HL-60/S4 treated with retinoic acid at 250 ng/mL for 4 days and 3 days (cell line): ENCODE data around the gene TENT5C.
"Not testable (repeated sequence)": the region's sequence is repeated elsewhere in the genome, so short reads cannot be mapped to it uniquely, and the experiment has no call there.

Experiments used
- in situ Hi-C: fragments of 300-500 bp; cut with MboI; formaldehyde crosslinking; loops from 2 replicates; pipeline ENCODE4 v1.7.0; 2022; ENCODE audit warnings: low sequenced_read_pairs

The TENT5C gene

DNA sequence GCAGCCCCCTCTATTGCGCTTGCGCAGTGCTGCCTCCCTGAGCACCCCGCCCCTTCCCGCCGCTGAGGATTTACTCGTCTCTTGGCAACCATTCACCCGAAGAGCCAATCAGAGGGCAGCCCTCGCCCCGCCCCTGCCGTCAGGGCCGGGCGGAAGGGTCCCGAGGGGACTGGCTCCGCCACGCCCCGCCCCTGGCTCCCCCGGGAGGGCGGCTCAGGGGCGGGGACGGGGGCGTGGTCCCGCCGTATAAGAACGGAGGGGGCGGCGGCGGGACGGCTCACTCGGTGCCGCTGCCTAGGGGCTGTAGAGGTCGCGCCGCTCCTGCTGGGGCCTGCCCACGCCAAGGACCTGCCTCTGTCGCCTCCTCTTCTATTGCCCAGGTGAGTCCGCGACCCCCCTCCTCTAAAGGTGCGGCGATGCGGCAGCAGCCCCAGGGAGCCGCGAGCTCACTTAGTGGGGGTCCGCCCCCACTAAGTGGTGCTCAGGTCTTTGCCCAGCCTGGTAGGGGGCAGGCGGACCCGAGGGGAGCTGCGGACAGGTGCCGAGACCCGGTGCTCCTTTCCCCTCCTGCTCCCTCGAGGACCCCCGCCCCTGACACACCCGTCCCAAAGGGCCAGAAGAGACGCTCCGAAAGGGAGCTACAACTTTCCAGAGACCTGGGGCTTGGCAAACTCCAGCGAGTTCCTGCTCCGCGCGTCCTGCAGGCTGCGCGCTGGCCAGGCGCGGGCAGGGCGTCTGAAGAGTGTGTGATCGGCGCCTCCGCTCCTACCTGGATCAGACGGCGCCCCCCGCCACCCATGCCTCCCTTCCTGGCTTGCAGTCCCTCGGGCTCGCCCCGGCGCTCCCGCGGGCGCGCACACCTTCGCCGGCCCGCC lies at the start of gene TENT5C:
Gene TENT5C (plus strand): TSS at position 275 of the 875 bp plus-strand sequence. CDS start 16,821 bp downstream, outside the sequence.
- in situ Hi-C loops = no loop called here

DNA sequence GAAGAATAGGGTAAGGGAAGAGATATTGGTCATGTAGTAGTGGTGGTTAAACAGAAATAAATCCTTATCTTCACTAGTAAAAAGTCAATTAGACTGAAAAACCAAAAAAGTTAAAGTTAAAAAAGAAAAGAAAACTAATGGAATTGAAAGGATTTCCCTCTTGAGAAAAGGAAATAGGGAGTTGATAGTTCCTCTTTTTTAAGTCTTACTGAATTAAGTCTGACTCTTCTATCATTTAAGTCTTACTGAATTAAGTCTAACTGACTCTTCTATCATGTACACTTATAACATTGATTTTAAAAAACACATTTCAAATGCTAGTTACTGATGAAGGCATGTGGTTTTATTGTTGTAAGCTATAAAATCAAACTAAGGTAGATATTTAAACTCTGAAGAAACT lies 49.5 kb upstream of the TENT5C start:
- in situ Hi-C loops = no loop called here

DNA sequence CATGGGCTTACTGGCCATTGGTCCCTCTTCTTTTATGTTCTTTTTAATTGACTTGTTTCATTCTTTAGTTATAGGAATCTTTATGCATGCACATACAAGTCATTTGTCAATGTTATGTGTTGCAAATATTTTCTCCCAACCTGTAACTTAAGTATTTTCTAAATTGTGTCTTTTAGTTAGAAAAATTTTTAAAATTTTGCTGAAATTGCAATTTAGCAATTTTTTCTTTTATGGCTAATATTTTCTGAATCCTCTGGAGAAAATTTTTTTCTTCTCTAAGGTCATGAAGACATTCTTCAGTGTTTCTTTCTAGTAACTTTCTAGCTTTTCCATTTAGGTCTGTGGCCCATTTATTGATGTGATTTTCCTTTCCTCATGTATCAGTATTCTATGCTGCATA lies 48.9 kb upstream of the TENT5C start:
- in situ Hi-C loops = no loop called here

DNA sequence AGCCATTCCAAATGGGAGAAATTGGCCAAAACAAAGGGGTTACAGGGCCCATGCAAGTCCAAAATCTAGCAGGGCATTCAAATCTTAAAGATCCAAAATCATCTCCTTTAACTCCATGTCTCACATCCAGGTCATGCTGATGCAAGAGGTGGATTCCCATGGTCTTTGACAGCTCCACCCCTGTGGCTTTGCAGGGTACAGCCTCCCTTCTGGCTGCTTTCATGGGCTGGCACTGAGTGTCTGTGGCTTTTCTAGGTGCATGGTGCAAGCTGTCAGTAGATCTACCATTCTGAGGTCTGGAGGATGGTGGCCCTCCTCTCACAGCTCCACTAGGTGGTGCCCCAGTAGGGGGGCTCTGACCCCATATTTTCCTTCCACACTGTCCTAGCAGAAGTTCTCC lies 47.4 kb upstream of the TENT5C start:
- in situ Hi-C loops = not testable (repeated sequence)

DNA sequence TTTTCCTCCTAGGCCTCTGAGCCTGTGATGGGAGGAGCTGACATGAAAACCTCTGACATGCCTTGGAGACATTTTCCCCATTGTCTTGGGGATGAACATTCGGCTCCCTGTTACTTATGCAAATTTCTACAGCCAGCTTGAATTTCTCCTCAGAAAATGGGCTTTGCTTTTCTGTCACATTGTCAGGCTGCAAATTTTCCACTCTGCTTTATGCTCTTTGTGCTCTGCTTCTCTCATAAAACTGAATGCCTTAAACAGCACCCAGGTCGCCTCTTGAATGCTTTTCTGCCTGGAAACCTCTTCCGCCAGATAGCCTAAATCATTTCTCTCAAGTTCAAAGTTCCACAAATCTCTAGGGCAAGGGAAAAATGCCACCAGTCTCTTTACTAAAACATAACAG lies 46.7 kb upstream of the TENT5C start:
- in situ Hi-C loops = no loop called here

DNA sequence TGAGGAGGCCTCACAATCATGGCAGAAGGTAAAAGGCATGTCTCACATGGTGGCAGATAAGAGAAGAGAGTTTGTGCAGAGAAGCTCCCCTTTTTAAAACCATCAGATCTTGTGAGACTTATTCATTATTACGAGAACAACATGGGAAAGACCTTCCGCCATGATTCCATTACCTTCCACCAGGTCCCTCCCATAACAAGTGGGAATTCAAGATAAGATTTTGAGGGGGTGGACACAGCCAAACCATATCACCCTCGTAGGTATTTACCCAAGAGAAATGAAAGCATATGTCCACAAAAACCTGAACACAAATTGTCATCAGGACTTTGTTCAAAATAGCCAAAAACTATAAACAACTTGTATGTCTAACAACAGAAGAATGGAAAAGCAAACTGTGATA lies 45.9 kb upstream of the TENT5C start:
- in situ Hi-C loops = no loop called here

DNA sequence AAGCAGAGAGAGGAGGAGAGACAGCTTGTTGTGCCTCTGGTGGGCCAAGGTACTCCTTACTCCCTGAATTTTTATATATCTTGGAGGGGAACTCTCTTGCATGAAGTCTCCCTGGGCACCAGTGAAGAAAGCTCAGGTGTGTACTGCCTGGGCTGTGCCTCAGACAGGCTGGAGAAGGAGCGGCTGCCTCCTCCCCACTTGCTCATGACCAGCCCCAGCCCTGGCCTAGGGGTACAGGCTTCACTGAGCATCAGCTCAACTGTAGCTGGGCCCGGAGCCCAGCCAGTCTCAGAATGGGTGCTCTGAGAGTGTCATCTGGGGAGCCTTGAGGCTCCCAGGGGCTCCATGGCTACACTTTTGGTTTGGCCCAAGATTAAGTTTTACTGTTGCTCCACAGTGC lies 44.8 kb upstream of the TENT5C start:
- in situ Hi-C loops = no loop called here

DNA sequence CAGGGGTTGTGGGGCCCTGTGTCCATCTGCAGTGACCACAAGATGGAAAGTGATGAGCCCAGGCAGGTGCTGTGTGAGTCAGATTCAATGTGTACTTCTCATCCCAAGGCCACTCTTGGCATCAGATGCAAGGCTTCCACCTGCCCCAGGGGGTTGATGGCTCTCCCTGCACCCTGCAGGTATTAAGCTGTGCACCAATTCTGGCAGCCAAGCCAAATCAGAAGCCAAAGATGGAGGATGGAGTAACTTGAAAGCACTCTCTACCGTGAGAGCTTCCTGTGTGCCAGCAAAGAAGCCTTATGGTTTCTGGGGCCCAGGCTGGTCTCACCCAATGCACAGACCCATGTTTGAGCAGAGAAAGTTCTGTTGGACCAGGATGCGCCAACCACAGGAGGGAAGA lies 44.3 kb upstream of the TENT5C start:
- in situ Hi-C loops = no loop called here

DNA sequence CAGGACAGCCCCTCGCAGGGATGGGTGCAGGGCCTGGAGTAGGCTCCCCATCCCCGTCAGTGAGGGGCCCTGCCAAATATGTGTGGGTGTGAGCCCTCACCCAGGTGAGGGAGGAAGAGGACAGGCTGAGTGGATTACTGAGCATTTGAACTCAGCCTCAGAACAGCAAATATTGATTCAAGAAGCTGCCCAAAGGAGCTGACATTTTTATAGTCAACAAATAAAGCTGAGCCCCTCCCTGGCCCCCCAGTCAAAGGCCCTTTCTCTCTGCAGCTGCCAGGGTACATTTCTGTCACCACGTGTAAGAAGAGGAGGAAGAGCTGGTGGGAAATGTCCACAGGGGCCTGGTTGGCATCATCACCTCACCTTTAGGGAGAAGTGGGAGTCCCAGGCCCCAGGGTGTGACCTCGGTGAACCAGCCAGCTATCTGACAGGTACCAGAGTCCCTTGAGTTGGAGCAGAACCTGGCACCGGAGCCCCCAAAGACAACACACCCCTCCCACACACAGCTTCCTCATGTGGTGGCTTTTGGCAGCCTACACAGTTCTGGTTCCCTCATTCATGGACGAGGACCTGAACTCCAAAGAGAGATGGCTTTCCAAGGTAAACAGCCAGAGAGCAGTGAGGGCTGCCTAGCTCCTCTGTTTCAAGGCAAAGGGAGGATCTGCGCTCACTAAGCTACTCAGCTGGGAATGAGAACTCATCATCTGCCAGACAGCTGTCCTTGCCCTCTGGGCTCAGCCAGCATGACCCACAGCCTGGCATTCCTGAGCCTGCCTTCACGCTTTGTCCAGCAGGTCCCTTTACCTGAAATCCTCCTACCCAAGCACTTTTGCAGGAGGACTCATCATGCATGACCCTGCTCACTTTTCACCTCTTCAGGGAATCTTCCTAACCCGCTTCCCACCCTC lies 43.0 kb upstream of the TENT5C start:
- in situ Hi-C loops = no loop called here

DNA sequence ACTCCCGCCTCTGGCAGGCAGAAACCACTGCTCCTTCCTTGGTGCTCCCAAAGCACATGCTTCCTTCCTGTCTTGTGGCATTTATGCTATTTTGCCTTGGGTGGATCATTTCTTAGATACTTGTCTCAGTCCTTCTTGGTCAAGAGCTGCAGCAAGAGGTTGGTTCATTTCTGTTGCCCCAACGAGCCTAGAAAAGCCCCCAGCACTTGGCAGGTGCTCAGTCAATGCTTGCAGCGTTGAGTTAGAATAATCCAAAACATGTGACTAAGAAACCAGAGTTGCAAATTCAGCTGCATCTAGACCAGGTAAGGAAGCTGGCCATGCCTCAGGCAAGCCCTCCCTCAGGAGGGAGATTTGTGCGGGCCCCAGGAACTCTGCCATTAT lies 42.4 kb upstream of the TENT5C start:
- in situ Hi-C loops = no loop called here

DNA sequence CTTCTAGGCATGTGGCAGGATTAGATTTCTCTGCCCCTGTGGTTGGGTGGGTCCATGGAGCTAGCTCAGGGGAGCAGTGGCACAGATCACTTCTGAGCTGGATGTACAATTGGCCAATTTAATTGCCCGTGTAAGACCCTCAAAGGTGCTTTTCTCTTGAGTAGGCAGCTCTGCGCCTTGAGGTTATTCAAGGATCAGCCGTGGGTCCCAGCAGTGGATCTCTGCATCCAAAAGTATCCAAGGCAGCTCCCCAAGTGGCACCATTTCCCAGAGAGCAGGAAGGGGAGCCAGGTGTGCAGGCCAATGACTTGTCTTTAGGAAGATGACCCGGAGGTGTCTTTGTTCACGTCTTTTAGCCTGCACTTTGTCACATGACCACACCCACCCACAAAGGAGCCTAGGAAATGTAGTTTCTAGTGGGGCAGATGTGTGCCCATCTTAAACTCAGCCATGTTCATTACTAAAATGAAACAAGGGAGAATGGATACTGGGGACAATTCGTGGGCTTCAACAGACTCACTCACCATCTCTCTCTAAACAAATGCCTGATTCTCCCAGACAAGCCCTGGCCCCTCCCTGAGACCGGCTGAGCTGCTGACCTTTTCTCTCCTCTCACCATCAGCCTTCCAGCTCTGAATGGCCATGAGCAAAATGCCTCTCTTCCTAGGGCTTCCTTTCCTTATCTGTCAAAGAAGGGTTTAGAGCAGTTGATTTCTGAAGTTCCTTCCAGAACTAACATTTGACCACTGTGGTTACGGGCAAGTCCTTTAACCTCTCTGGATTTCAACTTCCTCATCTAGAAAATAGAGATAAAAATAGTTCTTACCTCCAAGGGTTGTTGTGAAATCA lies 41.4 kb upstream of the TENT5C start:
- in situ Hi-C loops = no loop called here

DNA sequence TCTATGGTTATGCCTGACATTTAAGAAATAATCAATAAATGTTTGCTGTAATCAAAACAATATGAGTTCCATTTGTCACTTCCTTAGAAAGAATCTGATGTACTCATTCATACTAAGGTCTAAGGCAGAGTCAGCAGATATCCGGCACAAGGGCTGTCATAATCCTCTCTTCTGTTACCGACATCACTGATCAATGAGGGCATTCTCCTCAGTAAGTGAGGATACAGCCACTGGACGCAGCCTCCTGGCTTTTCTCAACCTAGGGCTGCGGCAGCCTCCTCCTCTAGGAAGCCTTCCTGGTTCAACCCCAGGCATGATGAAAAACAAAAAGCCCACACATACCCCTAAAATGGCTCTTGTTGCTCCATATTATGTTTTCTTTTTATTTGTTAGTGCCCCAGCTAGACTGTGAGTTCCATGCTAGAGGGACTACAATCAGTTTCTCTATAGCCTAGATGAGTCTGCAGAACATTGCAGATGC lies 40.7 kb upstream of the TENT5C start:
- in situ Hi-C loops = no loop called here

DNA sequence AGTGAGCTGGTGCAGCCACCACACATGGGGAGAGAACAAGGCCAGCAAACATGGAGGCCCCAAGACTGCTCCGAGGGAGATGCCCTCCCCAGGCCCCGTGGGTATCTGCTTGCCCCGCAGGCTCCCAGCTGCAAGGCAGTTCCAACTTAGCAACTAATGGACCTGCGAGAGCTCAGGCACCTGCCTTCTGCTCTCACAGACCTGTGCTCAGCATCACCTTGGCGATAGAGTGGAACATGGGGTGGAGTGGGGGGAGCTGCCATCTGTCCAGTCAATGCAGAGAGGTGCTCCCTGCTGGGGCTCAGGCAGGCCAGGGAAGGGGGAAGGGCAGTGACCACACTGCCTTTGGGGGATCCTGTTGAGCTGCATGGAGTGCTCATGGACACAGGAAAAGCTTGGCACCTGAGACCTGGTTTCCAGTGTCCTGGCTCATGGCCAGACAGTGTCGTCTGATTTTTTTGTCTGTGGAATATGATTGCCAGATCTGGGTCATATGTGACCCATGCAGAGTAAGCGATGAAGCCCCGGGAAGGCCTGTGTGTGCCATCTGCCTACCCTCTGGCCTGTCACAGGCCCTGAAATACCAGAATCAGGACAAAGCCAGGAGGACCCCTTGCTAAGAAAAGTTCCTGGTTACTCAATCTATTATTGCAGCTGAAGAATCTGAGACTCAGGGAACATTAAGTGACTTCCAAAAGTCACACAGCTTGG lies 39.9 kb upstream of the TENT5C start:
- in situ Hi-C loops = no loop called here

DNA sequence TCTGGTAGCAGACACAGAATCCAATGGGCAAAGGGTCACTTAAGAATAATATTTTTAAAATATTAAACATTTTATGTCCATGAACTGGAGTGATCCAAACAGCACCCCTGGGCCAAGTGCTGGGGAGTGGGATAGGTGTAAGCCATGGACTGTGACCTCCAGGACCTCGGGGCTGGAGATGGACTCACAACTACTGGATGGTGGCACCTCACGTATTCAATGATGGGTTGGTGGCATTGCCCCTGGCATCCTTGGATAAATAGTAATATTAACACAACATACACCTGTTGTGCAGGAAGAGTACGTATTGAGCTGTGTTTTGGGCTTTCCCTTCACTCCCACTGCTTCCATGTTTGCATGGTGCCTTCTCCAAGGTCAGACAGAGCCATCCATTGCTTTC lies 39.3 kb upstream of the TENT5C start:
- in situ Hi-C loops = no loop called here

DNA sequence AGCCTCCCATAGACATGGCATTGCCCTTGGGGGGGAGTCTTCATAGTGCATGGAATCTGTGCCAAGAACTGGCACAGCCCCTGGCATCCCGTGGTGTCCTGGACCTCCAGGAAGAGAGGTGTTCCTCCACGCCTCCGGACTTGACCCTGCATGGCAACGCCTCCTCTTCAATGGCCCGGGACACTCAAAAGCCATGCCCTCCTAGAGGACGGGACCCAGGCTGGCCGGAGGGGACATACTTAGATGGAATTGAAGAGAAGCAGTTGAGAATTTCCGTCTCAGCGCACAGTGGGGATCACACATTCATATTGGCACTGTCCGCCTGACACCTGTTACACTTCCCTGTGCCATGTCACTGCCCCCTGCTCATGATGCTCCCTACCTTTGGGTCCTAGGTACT lies 38.4 kb upstream of the TENT5C start:
- in situ Hi-C loops = no loop called here

DNA sequence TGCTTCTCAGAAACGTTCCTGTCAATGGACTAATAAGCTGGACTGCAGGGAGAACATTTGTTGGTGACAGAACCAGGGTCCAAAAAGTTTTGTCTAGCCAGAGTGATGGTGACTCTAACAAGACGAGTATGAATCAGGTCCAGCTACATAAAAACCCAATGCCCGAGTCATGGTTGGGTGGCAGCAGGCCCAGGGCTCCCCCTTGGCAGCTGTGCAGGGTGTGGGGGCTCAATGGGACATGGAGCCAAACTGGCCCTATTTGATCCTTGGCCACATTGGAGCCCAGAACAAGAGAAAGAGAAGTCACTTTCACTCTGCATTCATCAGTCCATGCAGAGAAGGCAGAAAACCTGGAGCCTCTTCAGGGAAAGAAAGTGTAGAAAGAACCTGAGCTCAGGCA lies 37.9 kb upstream of the TENT5C start:
- in situ Hi-C loops = no loop called here

DNA sequence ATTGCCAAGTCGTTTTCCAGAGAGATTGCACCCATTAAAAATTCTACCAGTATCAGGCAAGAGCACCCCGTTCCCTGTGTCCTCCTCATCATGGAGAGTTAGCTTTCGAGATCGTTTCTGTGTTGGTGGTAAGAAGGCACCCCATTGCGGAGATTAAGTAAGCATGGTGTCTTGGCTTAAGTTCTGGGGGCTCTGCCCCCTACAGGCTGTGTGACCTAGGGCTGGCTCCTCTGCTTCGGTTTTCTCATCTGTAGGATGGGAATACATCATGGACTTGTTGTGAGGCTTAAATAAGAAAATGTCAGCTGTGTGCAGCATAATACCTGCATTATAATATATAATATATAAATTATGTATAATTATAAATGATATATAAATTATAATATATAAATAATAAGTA lies 36.8 kb upstream of the TENT5C start:
- in situ Hi-C loops = no loop called here

DNA sequence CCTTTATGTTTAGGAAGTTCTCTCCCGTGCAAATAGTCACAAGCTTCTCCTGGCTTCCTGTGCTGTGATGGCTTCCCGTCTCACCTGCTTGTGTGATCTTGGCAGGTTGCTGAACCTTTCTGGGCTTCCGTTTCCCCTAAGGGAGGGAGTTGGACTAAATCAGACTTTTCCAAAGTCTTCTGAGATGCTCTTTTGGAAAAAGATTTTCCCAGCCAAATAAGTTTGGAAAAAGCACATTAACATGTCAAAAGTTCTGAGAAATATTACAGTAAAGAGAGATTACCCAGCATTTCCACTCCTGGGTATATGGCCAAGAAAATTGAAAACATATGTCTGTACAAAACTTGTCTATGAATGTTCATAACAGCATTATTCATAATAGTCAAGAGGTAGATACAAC lies 36.0 kb upstream of the TENT5C start:
- in situ Hi-C loops = no loop called here

DNA sequence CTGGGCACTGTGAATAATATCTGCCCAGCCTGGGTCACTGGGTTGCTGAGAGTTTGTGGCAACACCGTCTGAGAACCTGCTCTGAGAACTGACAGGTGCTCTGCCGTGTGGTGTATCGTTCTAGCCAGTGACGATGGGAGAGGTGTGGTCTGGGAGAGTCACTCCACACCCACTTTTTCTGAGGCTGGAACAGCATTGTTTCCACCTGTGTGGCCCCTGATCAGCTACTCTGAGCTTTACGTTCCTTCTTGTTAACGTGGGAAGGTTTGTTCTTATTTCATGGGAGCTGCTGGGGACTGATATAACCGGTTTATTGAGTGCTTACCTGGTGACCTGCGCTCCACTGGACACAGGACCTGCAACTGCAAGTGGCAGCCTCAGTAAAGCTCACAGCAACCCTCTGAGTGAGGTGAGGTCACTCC lies 34.8 kb upstream of the TENT5C start:
- in situ Hi-C loops = no loop called here

DNA sequence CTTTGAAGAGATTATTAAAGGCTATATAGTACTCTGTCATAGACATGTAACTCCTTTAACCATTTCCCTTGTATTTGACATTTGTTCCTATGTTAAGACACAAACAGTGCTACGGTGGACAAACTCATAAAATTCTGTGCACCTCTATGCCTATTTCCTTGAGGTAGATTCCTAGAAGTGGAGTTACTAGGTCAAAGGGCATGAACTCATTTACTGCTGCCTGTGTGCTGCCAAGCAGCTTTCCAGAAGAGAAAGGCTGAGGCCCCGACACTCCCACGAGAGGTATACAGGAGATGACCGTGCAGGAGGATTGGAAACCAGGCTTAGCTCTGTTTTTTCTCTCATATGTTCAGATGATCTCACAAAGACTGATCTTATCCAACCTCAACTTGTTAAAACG lies 34.4 kb upstream of the TENT5C start:
- in situ Hi-C loops = no loop called here
